ENCODE results near the gene DUOX1. TPM values are rescaled to one million over a fixed set of nuclear protein-coding genes. Genes with fewer than 3 reads are reported as not detected.
"Not testable (repeated sequence)": the region's sequence is repeated elsewhere in the genome, so short reads cannot be mapped to it uniquely, and the experiment has no call there.

Gene DUOX1
- total RNA-seq, 3 donors from 2014 or later = 0.80 to 7.2 (median 1.6) TPM

DNA sequence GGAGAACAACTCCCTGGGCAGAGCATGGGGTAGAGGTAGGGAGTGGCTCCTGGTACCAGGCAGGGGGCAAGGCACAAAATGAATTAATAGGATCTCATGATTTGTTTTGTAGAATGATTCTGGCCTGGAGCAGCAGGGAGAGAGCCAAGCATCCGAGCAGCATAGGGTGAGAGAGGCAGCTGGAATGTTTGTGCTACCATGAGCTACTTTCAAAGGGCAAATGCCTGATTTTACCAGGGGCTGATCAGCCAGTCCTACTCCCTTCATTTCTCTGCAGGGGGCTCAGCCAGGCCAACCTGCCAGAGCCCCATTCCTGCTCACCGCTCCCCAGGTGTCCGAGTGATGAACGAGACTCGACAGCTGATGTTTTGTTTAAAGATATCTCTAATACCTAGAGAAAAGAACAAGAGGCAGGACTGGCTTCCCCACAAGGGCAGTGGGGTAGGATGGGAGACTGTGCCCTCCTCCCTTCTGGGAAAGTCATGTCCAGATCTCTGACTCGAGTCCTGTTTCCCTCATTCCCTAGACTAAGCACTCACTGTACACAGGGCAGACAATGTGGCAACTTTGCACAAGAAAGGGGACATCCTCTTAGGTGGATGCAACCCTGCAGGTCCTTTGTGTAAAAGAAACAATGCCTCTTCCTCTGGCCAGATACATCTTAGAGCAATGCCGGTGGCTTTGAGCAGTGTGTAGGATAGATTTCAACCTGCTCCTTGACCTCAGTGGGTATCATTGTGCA is 28.7 kb upstream of the DUOX1 start:
- intact Hi-C loops (cut with DNase I; ENCODE audit: low total_unique reads) = no loop called here
- Histone ChIP-seq H3K4me1 (no peaks in the 10 kb centered on the region), H3K36me3 (no peaks in the 10 kb centered on the region), H3K4me3 (no peak overlapping the region), H3K27ac (no peak overlapping the region), H3K9me3 (no peaks in the 10 kb centered on the region), H3K27me3 (peaks cover 0 to 6% of the 10 kb centered on the region in 2 donors)
- no peak for TF ChIP-seq POLR2AphosphoS5 (IDR thresholded peaks at IDR 0.05)
- no peak for TF ChIP-seq POLR2A (IDR thresholded peaks at IDR 0.05)
- TF ChIP-seq, protein P1, sequence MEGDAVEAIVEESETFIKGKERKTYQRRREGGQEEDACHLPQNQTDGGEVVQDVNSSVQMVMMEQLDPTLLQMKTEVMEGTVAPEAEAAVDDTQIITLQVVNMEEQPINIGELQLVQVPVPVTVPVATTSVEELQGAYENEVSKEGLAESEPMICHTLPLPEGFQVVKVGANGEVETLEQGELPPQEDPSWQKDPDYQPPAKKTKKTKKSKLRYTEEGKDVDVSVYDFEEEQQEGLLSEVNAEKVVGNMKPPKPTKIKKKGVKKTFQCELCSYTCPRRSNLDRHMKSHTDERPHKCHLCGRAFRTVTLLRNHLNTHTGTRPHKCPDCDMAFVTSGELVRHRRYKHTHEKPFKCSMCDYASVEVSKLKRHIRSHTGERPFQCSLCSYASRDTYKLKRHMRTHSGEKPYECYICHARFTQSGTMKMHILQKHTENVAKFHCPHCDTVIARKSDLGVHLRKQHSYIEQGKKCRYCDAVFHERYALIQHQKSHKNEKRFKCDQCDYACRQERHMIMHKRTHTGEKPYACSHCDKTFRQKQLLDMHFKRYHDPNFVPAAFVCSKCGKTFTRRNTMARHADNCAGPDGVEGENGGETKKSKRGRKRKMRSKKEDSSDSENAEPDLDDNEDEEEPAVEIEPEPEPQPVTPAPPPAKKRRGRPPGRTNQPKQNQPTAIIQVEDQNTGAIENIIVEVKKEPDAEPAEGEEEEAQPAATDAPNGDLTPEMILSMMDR (IDR thresholded peaks at IDR 0.05) = no peak
- DNase-seq (ENCODE audit: low spot score in 2 of 2) = peak in 1 of 2 donors; percentile 7

DNA sequence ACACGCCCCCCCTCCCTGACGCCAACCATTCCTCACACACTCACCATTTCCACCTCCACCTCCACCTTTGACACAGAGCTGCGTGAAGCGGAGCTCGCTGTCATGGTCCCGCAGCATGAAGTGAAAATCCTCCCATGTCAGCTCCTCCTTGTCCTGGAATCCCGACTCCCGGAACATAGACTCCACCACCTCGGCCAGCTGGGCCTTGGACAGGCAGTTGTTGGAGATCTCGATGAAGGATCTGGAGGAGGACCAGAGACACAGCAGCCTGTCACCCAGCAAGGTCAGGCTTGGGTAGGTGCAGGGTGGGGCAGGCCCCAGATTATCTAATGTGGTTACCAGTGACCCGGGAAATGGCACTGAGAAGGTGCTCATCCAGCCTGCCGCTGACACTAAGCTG is 28.0 kb upstream of the DUOX1 start:
- Histone ChIP-seq H3K36me3 (no peaks in the 10 kb centered on the region), H3K4me1 (no peaks in the 10 kb centered on the region), H3K27ac (no peak overlapping the region), H3K9me3 (no peaks in the 10 kb centered on the region), H3K27me3 (peaks cover 0 to 10% of the 10 kb centered on the region in 2 donors), H3K4me3 (no peak overlapping the region)
- no peak for TF ChIP-seq POLR2AphosphoS5 (IDR thresholded peaks at IDR 0.05)
- no peak for TF ChIP-seq POLR2A (IDR thresholded peaks at IDR 0.05)
- peak in 1 of 2 donors; percentile 48 for DNase-seq (ENCODE audit: low spot score in 2 of 2)
- intact Hi-C loops (cut with DNase I; ENCODE audit: low total_unique reads) = no loop called here

DNA sequence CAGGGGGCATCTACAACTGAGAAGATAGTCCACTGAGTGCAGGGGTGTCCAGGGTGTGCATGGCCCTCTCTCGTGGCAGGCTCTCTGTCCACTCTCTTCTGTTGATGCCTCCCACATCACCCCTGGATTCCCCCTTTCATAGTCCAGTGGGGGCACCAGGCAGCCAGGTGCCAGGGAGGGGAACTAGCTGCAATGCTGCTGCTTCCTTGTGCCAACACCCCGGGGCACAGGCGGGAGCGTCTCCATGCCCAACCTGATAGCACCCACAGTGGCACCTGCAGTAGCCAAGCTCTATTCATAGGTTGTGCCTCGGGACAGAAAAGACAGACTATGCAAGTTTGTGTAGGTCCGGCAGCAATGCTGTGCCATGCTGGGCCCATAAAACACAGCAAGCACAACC is 27.6 kb upstream of the DUOX1 start:
- Histone ChIP-seq H3K36me3 (no peaks in the 10 kb centered on the region), H3K27ac (no peak overlapping the region), H3K4me3 (no peak overlapping the region), H3K9me3 (no peaks in the 10 kb centered on the region), H3K4me1 (no peaks in the 10 kb centered on the region), H3K27me3 (peaks cover 0 to 14% of the 10 kb centered on the region in 2 donors)
- intact Hi-C loops (cut with DNase I; ENCODE audit: low total_unique reads) = no loop called here
- TF ChIP-seq POLR2A (IDR thresholded peaks at IDR 0.05) (no peak), POLR2AphosphoS5 (IDR thresholded peaks at IDR 0.05) (no peak)
- TF ChIP-seq, protein P1 (IDR thresholded peaks at IDR 0.05) = no peak
- peak in 1 of 2 donors; percentile 28 for DNase-seq (ENCODE audit: low spot score in 2 of 2)

DNA sequence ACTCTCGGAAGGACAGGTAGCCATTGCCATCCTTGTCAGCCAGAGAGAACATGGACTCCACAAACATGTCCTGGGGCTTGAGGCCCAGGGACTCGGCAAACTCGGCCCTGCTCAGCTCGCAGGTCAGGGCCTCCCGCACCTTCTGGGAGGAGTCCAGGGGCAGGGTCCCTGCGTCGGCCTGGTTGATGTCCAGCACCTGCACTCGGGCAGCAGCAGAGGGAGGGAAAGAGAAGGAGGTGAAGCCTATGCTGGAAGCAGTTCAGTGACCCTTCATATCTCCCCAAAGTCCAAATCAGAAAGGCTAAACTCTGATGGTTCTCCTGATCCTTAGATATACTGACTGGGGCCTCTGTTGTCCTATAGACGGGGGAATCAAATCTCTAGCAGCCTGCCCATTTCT is 25.6 kb upstream of the DUOX1 start:
- H3K4me1 ChIP-seq; intact Hi-C loops (cut with DNase I; ENCODE audit: low total_unique reads): not testable (repeated sequence)

DNA sequence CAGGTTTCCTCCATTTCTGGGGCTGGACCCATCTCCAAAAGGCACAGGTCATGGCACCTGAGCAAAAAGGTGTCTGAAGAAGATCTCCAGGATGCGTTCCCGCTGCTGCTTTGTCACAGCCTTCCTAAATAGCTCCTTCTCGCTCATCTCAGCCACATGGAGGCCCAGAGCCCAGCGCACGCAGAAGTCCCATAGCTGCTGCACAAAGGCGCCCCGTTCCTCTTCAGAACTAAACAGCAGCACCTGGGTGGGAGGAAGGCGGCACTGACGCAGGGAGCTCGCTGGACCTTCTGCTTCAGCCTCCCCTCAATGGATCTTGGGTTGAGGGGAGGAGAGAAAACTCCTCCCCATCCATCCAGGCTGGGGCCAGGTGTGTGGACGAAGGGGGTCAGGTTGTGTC is 24.2 kb upstream of the DUOX1 start:
- no peak overlapping the region for H3K27ac ChIP-seq
- peaks cover 0 to 34% of the 10 kb centered on the region in 2 donors for H3K27me3 ChIP-seq
- H3K9me3 ChIP-seq = no peaks in the 10 kb centered on the region
- DNase-seq (ENCODE audit: low spot score in 2 of 2) = peak in 1 of 2 donors; percentile 28
- no peak overlapping the region for H3K4me3 ChIP-seq
- H3K4me1 ChIP-seq = no peaks in the 10 kb centered on the region
- intact Hi-C loops (cut with DNase I; ENCODE audit: low total_unique reads) = no loop called here
- TF ChIP-seq, protein P1 (IDR thresholded peaks at IDR 0.05) = no peak
- TF ChIP-seq POLR2A (IDR thresholded peaks at IDR 0.05) (no peak), POLR2AphosphoS5 (IDR thresholded peaks at IDR 0.05) (no peak)
- no peaks in the 10 kb centered on the region for H3K36me3 ChIP-seq

More for the DNA sequence above, 25.6 kb upstream of the DUOX1 start:
- not testable (repeated sequence) for H3K36me3 ChIP-seq; H3K4me3 ChIP-seq; H3K27ac ChIP-seq; DNase-seq (ENCODE audit: low spot score in 2 of 2); H3K9me3 ChIP-seq
- H3K27me3 ChIP-seq = peaks cover 0 to 20% of the 10 kb centered on the region in 2 donors

DNA sequence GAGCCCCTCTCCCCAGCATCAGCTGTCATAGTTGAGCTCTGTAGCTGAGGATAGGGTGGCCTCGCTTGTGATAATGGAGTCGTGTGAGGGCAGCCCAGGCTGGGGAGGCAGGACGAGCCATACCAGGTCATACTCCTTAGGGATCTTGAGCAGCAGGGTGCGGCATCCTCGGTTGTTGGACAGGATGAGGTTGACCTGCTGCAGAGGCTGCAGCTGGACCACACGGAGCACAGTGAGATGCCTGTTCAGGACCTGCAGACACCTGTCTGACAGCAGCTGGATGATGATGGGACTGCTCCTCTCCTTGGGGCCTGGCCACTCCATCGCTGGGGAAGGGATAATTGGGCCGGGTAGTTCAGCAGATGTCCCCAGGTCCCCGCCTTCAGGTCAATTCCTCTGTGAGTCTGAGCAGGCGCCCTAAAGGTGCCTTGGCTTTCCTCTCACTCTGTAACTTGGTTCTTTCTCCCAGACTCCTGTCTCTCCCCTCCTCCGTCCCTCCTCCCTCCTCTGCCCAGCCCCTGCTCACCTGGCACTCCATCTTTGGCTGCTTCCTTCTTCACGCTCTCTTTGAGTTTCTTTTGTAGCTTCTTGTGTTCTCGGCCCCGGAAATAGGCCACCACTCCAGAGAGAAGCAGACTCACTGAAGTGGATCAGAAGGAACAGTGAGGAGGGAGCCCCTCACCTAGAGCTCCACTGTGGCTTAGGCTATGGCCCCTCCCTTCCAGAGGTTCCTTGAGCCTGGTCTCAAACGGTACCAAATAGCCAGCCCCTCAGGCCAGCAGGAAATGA is 23.6 kb upstream of the DUOX1 start:
- Histone ChIP-seq H3K27ac (no peak overlapping the region), H3K27me3 (peaks cover 0 to 35% of the 10 kb centered on the region in 2 donors), H3K4me1 (no peaks in the 10 kb centered on the region), H3K4me3 (no peak overlapping the region), H3K36me3 (no peaks in the 10 kb centered on the region), H3K9me3 (no peaks in the 10 kb centered on the region)
- DNase-seq (ENCODE audit: low spot score in 2 of 2) = peak in 1 of 2 donors; percentile 24
- TF ChIP-seq POLR2AphosphoS5 (IDR thresholded peaks at IDR 0.05) = no peak
- TF ChIP-seq, protein P1 (IDR thresholded peaks at IDR 0.05) = no peak
- TF ChIP-seq POLR2A (IDR thresholded peaks at IDR 0.05) = no peak
- intact Hi-C loops (cut with DNase I; ENCODE audit: low total_unique reads) = no loop called here
